Endothelial cell of umbilical vein (primary cell): ENCODE measurements around the gene FAM174B. TPM values are rescaled to one million over a fixed set of nuclear protein-coding genes. Genes with fewer than 3 reads are reported as not detected.

Experiments used
- BruUV-seq: library from RNA; stranded (reverse); fragments of 400-500 nt; replicated peaks from 2 replicates; lab custom pipeline; 2021; lab: Mats Ljungman, UMichigan
- CTCF ChIA-PET: fragments of 300-600, 350-600 bp; sonication (Branson Sonifier 250); formaldehyde crosslinking; loops from one replicate; lab custom pipeline; 2021; ENCODE audit warnings: antibody characterized with exemption, inconsistent platforms; lab: Charles Lee
- POLR2A ChIA-PET: fragments of 300-600, 350-600 bp; sonication (Branson Sonifier 250); formaldehyde crosslinking; loops from one replicate; lab custom pipeline; 2021; ENCODE audit warnings: antibody characterized with exemption, inconsistent platforms; lab: Charles Lee
- DNase-seq: peaks from one replicate; pipeline ENCODE4 v3.0.0-alpha.2; 2011; ENCODE audit warnings: low read depth, low spot score
- FAIRE-seq: peaks from 2 replicates; lab custom pipeline; 2011; peaks lifted over from hg19 to GRCh38; lab: Jason Lieb, UNC
- H2AFZ ChIP-seq: 2 replicates; pipeline ENCODE4 v1.6.0; 2012; ENCODE audit warnings: low read depth, low read length, control low read depth, inconsistent platforms
- H3K27ac ChIP-seq: 2 replicates; pipeline ENCODE4 v1.5.1; 2011; ENCODE audit warnings: low read depth, mild to moderate bottlenecking, control low read depth, low read length, moderate library complexity; ENCODE audit not compliant: insufficient read depth
- H3K27me3 ChIP-seq, 2 experiments: 2 replicates each; pipeline versions ENCODE4 v1.6.0 to v1.6.1; 2011; ENCODE audit warnings: low read length in 2 of 2, mixed read lengths in 1 of 2; ENCODE audit not compliant: control insufficient read depth in 2 of 2, insufficient read depth in 2 of 2
- H3K36me3 ChIP-seq, 2 experiments: 2 replicates in 1 of 2; 3 replicates in 1 of 2; pipeline ENCODE4 v1.5.1; 2011; ENCODE audit warnings: low read length in 2 of 2, mild to moderate bottlenecking in 1 of 2, moderate library complexity in 1 of 2; ENCODE audit not compliant: control insufficient read depth in 2 of 2, insufficient read depth in 2 of 2; ENCODE audit errors: extremely low read depth in 1 of 2
- H3K4me1 ChIP-seq: 3 replicates; pipeline ENCODE4 v1.5.1; 2011; ENCODE audit warnings: mild to moderate bottlenecking, low read length; ENCODE audit not compliant: control insufficient read depth, insufficient read depth; ENCODE audit errors: extremely low read depth
- H3K4me2 ChIP-seq: 2 replicates; pipeline ENCODE4 v1.6.1; 2011; ENCODE audit warnings: low read length, control low read depth, mixed read lengths; ENCODE audit not compliant: insufficient read depth
- H3K4me3 ChIP-seq, 3 experiments: fragments of 200-600 bp in 1 of 3; sonication (generic), shearing (Covaris generic) in 1 of 3; replicated peaks in 1 of 3; 2 replicates each; pipeline ENCODE4 v1.5.1; 2011 to 2016; ENCODE audit warnings: control low read depth in 3 of 3, low read length in 3 of 3, mild to moderate bottlenecking in 2 of 3, inconsistent platforms in 1 of 3, low read depth in 1 of 3, moderate library complexity in 1 of 3; ENCODE audit not compliant: insufficient read depth in 1 of 3
- H3K79me2 ChIP-seq: 2 replicates; pipeline ENCODE4 v1.6.0; 2012; ENCODE audit warnings: low read length, inconsistent platforms; ENCODE audit not compliant: control insufficient read depth, insufficient read depth
- H3K9ac ChIP-seq: replicated peaks from 2 replicates; pipeline ENCODE3; 2011; ENCODE audit warnings: low read length, control low read depth; ENCODE audit not compliant: insufficient read depth; ENCODE audit errors: extremely low read depth
- H3K9me1 ChIP-seq: replicated peaks from 3 replicates; pipeline ENCODE4 v1.6.0; 2011; ENCODE audit warnings: mild to moderate bottlenecking, low read length; ENCODE audit not compliant: control insufficient read depth, insufficient read depth; ENCODE audit errors: extremely low read depth
- H3K9me3 ChIP-seq: replicated peaks from 2 replicates; pipeline ENCODE4 v1.5.1; 2012; ENCODE audit warnings: low read length, inconsistent platforms; ENCODE audit not compliant: control insufficient read depth, insufficient read depth
- H4K20me1 ChIP-seq: replicated peaks from 2 replicates; pipeline ENCODE3; 2011; ENCODE audit warnings: mild to moderate bottlenecking, low read length; ENCODE audit not compliant: control insufficient read depth, insufficient read depth; ENCODE audit errors: extremely low read depth
- CTCF ChIP-seq, 2 donors: IDR thresholded peaks; 1 replicate in 1 of 2; 2 replicates in 1 of 2; pipeline ENCODE4 v1.5.1; 2011; ENCODE audit warnings: low read length in 2 of 2, mild to moderate bottlenecking in 2 of 2, moderate library complexity in 2 of 2, control low read depth in 1 of 2, inconsistent platforms in 1 of 2, low read depth in 1 of 2; ENCODE audit not compliant: insufficient read depth in 1 of 2; ENCODE audit errors: extremely low read depth in 1 of 2
- EZH2 ChIP-seq: IDR thresholded peaks from 2 replicates; pipeline ENCODE4 v1.6.1; 2012; ENCODE audit warnings: borderline replicate concordance, low read depth, mild to moderate bottlenecking, moderate library complexity, low read length, inconsistent platforms; ENCODE audit not compliant: severe bottlenecking
- FOS ChIP-seq: IDR thresholded peaks from 2 replicates; pipeline ENCODE4 v1.6.1; 2011; ENCODE audit warnings: mild to moderate bottlenecking, low read length, moderate library complexity, borderline replicate concordance; ENCODE audit not compliant: insufficient read depth
- GATA2 ChIP-seq: IDR thresholded peaks from 2 replicates; pipeline ENCODE4 v1.7.0; 2011; ENCODE audit warnings: low read depth, mild to moderate bottlenecking, moderate library complexity, mixed read lengths, low read length; ENCODE audit not compliant: insufficient read length, insufficient read depth
- JUN ChIP-seq: IDR thresholded peaks from 2 replicates; pipeline ENCODE4 v1.6.1; 2011; ENCODE audit warnings: borderline replicate concordance, low read depth; ENCODE audit not compliant: insufficient read length, insufficient read depth
- MAX ChIP-seq: IDR thresholded peaks from 2 replicates; pipeline ENCODE4 v1.6.1; 2011; ENCODE audit not compliant: insufficient read depth, insufficient read length
- MYC ChIP-seq: IDR thresholded peaks from one replicate; pipeline ENCODE4 v1.6.1; 2011; ENCODE audit warnings: mild to moderate bottlenecking, low read depth, low read length
- POLR2A ChIP-seq: IDR thresholded peaks from 2 replicates; pipeline ENCODE4 v1.6.1; 2012; ENCODE audit warnings: low read depth, mild to moderate bottlenecking, control low read depth, low read length
- POLR2AphosphoS5 ChIP-seq: IDR thresholded peaks from 2 replicates; pipeline ENCODE4 v1.6.1; 2012; ENCODE audit warnings: low read depth, mild to moderate bottlenecking, control low read depth, low read length, moderate library complexity; ENCODE audit not compliant: insufficient read depth
- dilution Hi-C: fragments of 300-500 bp; cut with MboI; formaldehyde crosslinking; loops from one replicate; pipeline ENCODE4 v1.15.0; 2019; ENCODE audit warnings: low sequenced_read_pairs; ENCODE audit not compliant: extremely low pct_ligation_motif_present
- intact Hi-C: fragments of 100-400 bp; cut with micrococcal nuclease; formaldehyde crosslinking; loops from one replicate; pipeline ENCODE4 v1.10.0; 2022
- polyA plus RNA-seq, 4 experiments: library from polyadenylated mRNA; depleted of rRNA in 3 of 4; stranded (reverse) in 3 of 4; unstranded in 1 of 4; fragments of >200 nt; gene quantifications; 2 replicates each; pipeline versions ENCODE4 v1.2.1 to v1.2.3, GENCODE V29; 2011 to 2012; ENCODE audit warnings: missing spikeins in 1 of 4
- total RNA-seq: library from RNA; stranded (reverse); gene quantifications from 2 replicates; pipeline ENCODE4 v1.2.3, GENCODE V29; 2021

The FAM174B gene
- total and polyA plus RNA-seq, 2 donors (not counting 3 experiments of a cell fraction or from before 2014, with no cell fraction given), result 25.9 to 30.2 TPM

GRCh38 chr15:92657486-92657885 lies 1.9 kb upstream of the FAM174B start:
- Histone ChIP-seq H4K20me1 (no peaks in the 10 kb centered on the region), H3K4me3 (no peak overlapping the region), H3K27ac (no peak overlapping the region), H3K9ac (no peak overlapping the region), H3K27me3 (no peaks in the 10 kb centered on the region), H3K4me1 (peaks cover 22% of the 10 kb centered on the region), H3K36me3 (peaks cover 0 to 3% of the 10 kb centered on the region in 2 experiments), H3K4me2 (no peak overlapping the region), H2AFZ (no peak overlapping the region), H3K9me1 (no peaks in the 10 kb centered on the region), H3K9me3 (no peaks in the 10 kb centered on the region), H3K79me2 (peaks cover 28% of the 10 kb centered on the region)
- dilution Hi-C loops (no loop called here), intact Hi-C loops (loop anchor here (5.0 kb wide), 1 partner anchor 50 kb away; no protein-coding TSS in a partner anchor)
- no peak for DNase-seq
- FAIRE-seq, result no peak
- TF ChIP-seq JUN (no peak), GATA2 (no peak), MAX (no peak), POLR2A (no peak), FOS (no peak), MYC (no peak), EZH2 (no peak), POLR2AphosphoS5 (no peak), CTCF (IDR thresholded peaks at IDR 0.05; ENCODE audit: extremely low read depth in 1 of 2, insufficient read depth in 1 of 2, low read depth in 1 of 2, low read length in 2 of 2) (no peak)
- CTCF ChIA-PET, result no interaction called here
- POLR2A ChIA-PET, result interaction anchor here (0.6 kb wide), 1 partner anchor 24 kb away, joined by 9 read pairs; no protein-coding TSS in a partner anchor
- BruUV-seq, result no TSS peak
